IPS-20b (cell line): ENCODE data around the gene SETD7.

Experiments
- H3K27ac ChIP-seq: one replicate; pipeline ENCODE4 v1.5.1; 2013; ENCODE audit warnings: low read length
- H3K27me3 ChIP-seq: 2 replicates; pipeline ENCODE4 v1.6.1; 2013; ENCODE audit warnings: mild to moderate bottlenecking, low read length, inconsistent platforms; ENCODE audit not compliant: insufficient read depth
- H3K36me3 ChIP-seq: 2 replicates; pipeline ENCODE4 v1.6.1; 2013; ENCODE audit warnings: low read depth, mild to moderate bottlenecking, inconsistent platforms, low read length, moderate library complexity; ENCODE audit not compliant: insufficient read depth
- H3K4me1 ChIP-seq: 2 replicates; pipeline ENCODE4 v1.6.1; 2013; ENCODE audit warnings: mild to moderate bottlenecking, control low read depth, inconsistent platforms, low read length, moderate library complexity; ENCODE audit not compliant: insufficient read depth
- H3K4me3 ChIP-seq: 2 replicates; pipeline ENCODE4 v1.5.1; 2013; ENCODE audit warnings: mild to moderate bottlenecking, low read length, inconsistent platforms
- H3K9ac ChIP-seq: 2 replicates; pipeline ENCODE4 v1.6.1; 2013; ENCODE audit warnings: low read depth, mild to moderate bottlenecking, inconsistent platforms, low read length, moderate library complexity
- H3K9me3 ChIP-seq: 2 replicates; pipeline ENCODE4 v1.6.1; 2013; ENCODE audit warnings: mild to moderate bottlenecking, low read depth, low read length, inconsistent platforms; ENCODE audit not compliant: insufficient read depth

SETD7 gene

GRCh38 chr4:139537292-139537691 is 18.7 kb downstream of the SETD7 start:
- Histone ChIP-seq H3K4me1 (0 out of 2 replicates have a peak, but pooled peaks cover 5% of the 10 kb centered on the region), H3K9ac (no peak overlapping the region), H3K36me3 (no peaks in the 10 kb centered on the region), H3K27ac (no peak overlapping the region), H3K27me3 (no peaks in the 10 kb centered on the region), H3K4me3 (no peak overlapping the region), H3K9me3 (no peaks in the 10 kb centered on the region)

- no peak overlapping the region for H3K9ac ChIP-seq
- H3K27ac ChIP-seq: no peak overlapping the region
- H3K4me3 ChIP-seq: no peak overlapping the region
- 0 out of 2 replicates have a peak, but pooled peaks cover 5% of the 10 kb centered on the region for H3K4me1 ChIP-seq
- H3K36me3 ChIP-seq: no peaks in the 10 kb centered on the region
- H3K9me3 ChIP-seq: no peaks in the 10 kb centered on the region
- H3K27me3 ChIP-seq: no peaks in the 10 kb centered on the region
Observed at GRCh38 chr4:139535871-139536234, 20.2 kb downstream of the SETD7 start.

GRCh38 chr4:139535228-139535870 is 20.7 kb downstream of the SETD7 start:
- no peak overlapping the region for H3K27ac ChIP-seq
- H3K4me1 ChIP-seq: no peaks in the 10 kb centered on the region
- H3K36me3 ChIP-seq: no peaks in the 10 kb centered on the region
- no peak overlapping the region for H3K4me3 ChIP-seq
- no peaks in the 10 kb centered on the region for H3K27me3 ChIP-seq
- no peaks in the 10 kb centered on the region for H3K9me3 ChIP-seq
- H3K9ac ChIP-seq: no peak overlapping the region

GRCh38 chr4:139534287-139534950 is 21.6 kb downstream of the SETD7 start:
- H3K4me3 ChIP-seq: no peak overlapping the region
- no peaks in the 10 kb centered on the region for H3K9me3 ChIP-seq
- H3K4me1 ChIP-seq: no peaks in the 10 kb centered on the region
- no peak overlapping the region for H3K27ac ChIP-seq
- no peaks in the 10 kb centered on the region for H3K36me3 ChIP-seq
- no peak overlapping the region for H3K9ac ChIP-seq
- no peaks in the 10 kb centered on the region for H3K27me3 ChIP-seq

- no peak overlapping the region for H3K27ac ChIP-seq
- H3K36me3 ChIP-seq: no peaks in the 10 kb centered on the region
- no peak overlapping the region for H3K4me3 ChIP-seq
- no peaks in the 10 kb centered on the region for H3K9me3 ChIP-seq
- no peaks in the 10 kb centered on the region for H3K4me1 ChIP-seq
- no peak overlapping the region for H3K9ac ChIP-seq
- no peaks in the 10 kb centered on the region for H3K27me3 ChIP-seq
Observed at GRCh38 chr4:139533511-139533910, 22.5 kb downstream of the SETD7 start.

- Histone ChIP-seq H3K36me3 (no peaks in the 10 kb centered on the region), H3K4me1 (no peaks in the 10 kb centered on the region), H3K9me3 (no peaks in the 10 kb centered on the region), H3K9ac (no peak overlapping the region), H3K27me3 (no peaks in the 10 kb centered on the region), H3K27ac (no peak overlapping the region), H3K4me3 (no peak overlapping the region)
Observed at GRCh38 chr4:139532947-139533346, 23.1 kb downstream of the SETD7 start.

- no peaks in the 10 kb centered on the region for H3K27me3 ChIP-seq
- no peaks in the 10 kb centered on the region for H3K4me1 ChIP-seq
- H3K27ac ChIP-seq: no peak overlapping the region
- H3K9me3 ChIP-seq: no peaks in the 10 kb centered on the region
- no peak overlapping the region for H3K4me3 ChIP-seq
- no peaks in the 10 kb centered on the region for H3K36me3 ChIP-seq
- H3K9ac ChIP-seq: no peak overlapping the region
Observed at GRCh38 chr4:139530833-139531427, 25.1 kb downstream of the SETD7 start.

- Histone ChIP-seq H3K9ac (no peak overlapping the region), H3K27ac (no peak overlapping the region), H3K4me1 (no peaks in the 10 kb centered on the region), H3K9me3 (no peaks in the 10 kb centered on the region), H3K36me3 (no peaks in the 10 kb centered on the region), H3K4me3 (no peak overlapping the region), H3K27me3 (no peaks in the 10 kb centered on the region)
Observed at GRCh38 chr4:139528377-139529005, 27.5 kb downstream of the SETD7 start.

GRCh38 chr4:139526928-139527327 is 29.1 kb downstream of the SETD7 start:
- no peaks in the 10 kb centered on the region for H3K36me3 ChIP-seq

GRCh38 chr4:139525414-139525813 is 30.6 kb downstream of the SETD7 start:
- Histone ChIP-seq H3K9me3 (no peaks in the 10 kb centered on the region), H3K4me1 (no peaks in the 10 kb centered on the region), H3K27me3 (no peaks in the 10 kb centered on the region), H3K9ac (no peak overlapping the region), H3K27ac (no peak overlapping the region), H3K4me3 (no peak overlapping the region), H3K36me3 (no peaks in the 10 kb centered on the region)

More at GRCh38 chr4:139526928-139527327, 29.1 kb downstream of the SETD7 start:
- H3K27me3 ChIP-seq: no peaks in the 10 kb centered on the region
- no peaks in the 10 kb centered on the region for H3K4me1 ChIP-seq
- no peak overlapping the region for H3K4me3 ChIP-seq
- no peak overlapping the region for H3K9ac ChIP-seq
- no peaks in the 10 kb centered on the region for H3K9me3 ChIP-seq
- no peak overlapping the region for H3K27ac ChIP-seq

GRCh38 chr4:139524062-139524631 is 31.9 kb downstream of the SETD7 start:
- Histone ChIP-seq H3K4me1 (no peaks in the 10 kb centered on the region), H3K27me3 (no peaks in the 10 kb centered on the region), H3K36me3 (no peaks in the 10 kb centered on the region), H3K9ac (no peak overlapping the region), H3K27ac (no peak overlapping the region), H3K9me3 (no peaks in the 10 kb centered on the region), H3K4me3 (no peak overlapping the region)
